ENCODE data around the gene KATNAL1.

Gene KATNAL1

GRCh38 chr13:30341815-30342570, 34.6 kb upstream of the KATNAL1 start:
- Histone ChIP-seq H3K4me1 (ENCODE audit: control insufficient read depth, insufficient read depth, low read length) (peaks cover 48% of the 10 kb centered on the region), H3K9me3 (replicated peaks; ENCODE audit: low read length) (no peaks in the 10 kb centered on the region), H3K27me3 (ENCODE audit: control insufficient read depth, insufficient read depth, low read length) (no peaks in the 10 kb centered on the region), H3K4me2 (ENCODE audit: low read length) (peak overlapping the region; percentile 55), H3K9ac (ENCODE audit: low read depth, low read length) (peak overlapping the region; percentile 16), H3K36me3 (ENCODE audit: insufficient read depth, low read length) (no peaks in the 10 kb centered on the region), H3K4me3 (ENCODE audit: low read length) (no peak overlapping the region)

DNA sequence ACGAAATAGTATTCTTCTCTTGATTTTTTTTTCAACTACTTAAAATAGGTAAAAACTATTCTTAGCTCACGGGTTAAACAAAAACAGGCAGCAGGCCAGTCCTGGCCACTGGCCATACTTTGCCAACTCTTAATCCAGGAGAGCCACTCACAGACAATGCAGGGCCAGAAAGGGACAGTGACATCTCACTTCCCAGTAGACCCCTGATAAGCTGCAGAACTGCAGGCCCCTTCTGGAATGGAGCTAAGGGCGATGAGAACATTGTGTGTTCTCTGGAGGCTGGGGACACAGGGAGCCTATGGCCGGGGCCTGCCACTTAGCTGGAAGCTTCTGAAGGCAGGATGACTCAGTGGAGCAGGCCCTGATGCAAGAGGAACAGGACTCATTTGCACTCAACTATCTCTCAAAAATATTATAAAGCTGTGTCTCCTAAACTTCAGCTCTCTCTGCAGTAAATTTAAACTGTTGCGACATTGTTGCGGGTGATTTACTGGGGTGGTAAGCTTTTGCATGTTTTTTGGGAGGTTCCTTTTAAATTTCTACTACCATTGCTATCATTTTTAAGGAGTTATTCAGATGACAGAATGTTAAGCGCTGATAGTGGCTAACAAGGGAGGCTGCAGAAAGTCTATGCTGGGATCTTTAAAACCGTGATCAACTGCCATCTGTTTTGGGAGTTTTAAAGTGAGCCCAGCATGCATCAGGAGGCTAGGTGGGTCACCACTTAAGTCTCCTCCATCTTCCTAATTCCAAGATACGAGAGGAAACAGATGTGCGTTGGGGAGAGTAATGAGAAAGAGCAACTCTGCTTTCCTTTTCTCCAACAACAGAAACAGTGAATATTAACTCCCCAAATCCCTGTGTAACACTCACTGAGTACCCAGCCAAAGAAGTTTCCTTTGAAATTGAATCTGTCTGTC, 33.2 kb upstream of the KATNAL1 start:
- H3K9me3 ChIP-seq (replicated peaks; ENCODE audit: low read length): no peaks in the 10 kb centered on the region
- no peaks in the 10 kb centered on the region for H3K36me3 ChIP-seq (ENCODE audit: insufficient read depth, low read length)
- no peaks in the 10 kb centered on the region for H3K27me3 ChIP-seq (ENCODE audit: control insufficient read depth, insufficient read depth, low read length)
- H3K4me3 ChIP-seq (ENCODE audit: low read length): peak overlapping the region; percentile 42
- peak overlapping the region; percentile 40 for H3K9ac ChIP-seq (ENCODE audit: low read depth, low read length)
- peak overlapping the region; percentile 70 for H3K4me2 ChIP-seq (ENCODE audit: low read length)
- peaks cover 48% of the 10 kb centered on the region for H3K4me1 ChIP-seq (ENCODE audit: control insufficient read depth, insufficient read depth, low read length)

DNA sequence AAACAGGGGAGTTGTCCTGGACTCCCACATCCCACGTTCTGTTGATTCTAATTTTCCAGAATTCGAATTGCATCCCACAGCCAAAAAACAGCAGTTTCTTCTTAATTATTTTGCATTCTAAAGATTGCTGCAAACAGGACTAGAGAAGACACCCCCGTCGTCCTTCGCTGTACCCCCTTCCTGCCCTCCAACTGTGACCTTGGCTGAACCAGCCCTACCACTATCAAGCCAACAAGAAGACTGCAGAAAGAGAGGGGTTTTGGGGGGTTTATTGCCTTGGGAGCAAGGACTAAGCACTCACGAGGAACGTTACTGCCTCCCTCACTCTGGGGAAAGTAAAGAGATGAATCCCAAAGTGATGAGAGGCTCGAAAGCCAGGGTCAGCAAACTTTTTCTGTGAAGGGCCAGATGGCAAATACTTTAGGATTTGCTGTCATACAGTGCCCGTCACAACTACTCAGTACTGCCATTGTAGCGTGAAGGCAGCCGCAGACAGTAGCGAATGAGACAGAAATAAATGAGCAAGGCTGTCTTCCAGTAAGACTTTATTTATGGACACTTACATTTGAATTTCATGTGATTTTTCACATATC, 32.5 kb upstream of the KATNAL1 start:
- H3K4me1 ChIP-seq (ENCODE audit: control insufficient read depth, insufficient read depth, low read length): peaks cover 48% of the 10 kb centered on the region
- peak overlapping the region; percentile 28 for H3K9ac ChIP-seq (ENCODE audit: low read depth, low read length)
- H3K4me2 ChIP-seq (ENCODE audit: low read length): peak overlapping the region; percentile 70
- H3K36me3 ChIP-seq (ENCODE audit: insufficient read depth, low read length): no peaks in the 10 kb centered on the region
- H3K27me3 ChIP-seq (ENCODE audit: control insufficient read depth, insufficient read depth, low read length): no peaks in the 10 kb centered on the region
- H3K4me3 ChIP-seq (ENCODE audit: low read length): no peak overlapping the region
- no peaks in the 10 kb centered on the region for H3K9me3 ChIP-seq (replicated peaks; ENCODE audit: low read length)

DNA sequence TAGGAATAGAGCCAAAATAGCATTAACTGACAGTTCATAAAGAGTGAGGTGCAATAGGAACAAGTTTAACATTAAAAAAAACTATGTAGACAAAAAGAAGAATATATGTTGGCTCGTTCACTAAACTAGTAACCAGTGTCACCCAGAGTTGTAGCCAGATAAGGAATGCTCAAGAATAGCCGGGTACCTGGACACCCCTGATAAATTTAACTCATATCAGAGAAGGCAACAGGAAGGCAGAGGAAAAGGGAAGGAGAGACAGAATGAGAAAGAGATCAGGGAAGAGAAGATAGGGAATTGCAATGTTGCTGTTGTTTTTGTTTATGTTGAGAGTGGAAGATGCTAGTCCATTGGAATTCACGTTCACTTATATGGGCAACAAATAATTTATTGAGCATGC, 31.6 kb upstream of the KATNAL1 start:
- H3K36me3 ChIP-seq (ENCODE audit: insufficient read depth, low read length): no peaks in the 10 kb centered on the region
- H3K27me3 ChIP-seq (ENCODE audit: control insufficient read depth, insufficient read depth, low read length): no peaks in the 10 kb centered on the region
- H3K9me3 ChIP-seq (replicated peaks; ENCODE audit: low read length): no peaks in the 10 kb centered on the region
- H3K4me2 ChIP-seq (ENCODE audit: low read length): no peak overlapping the region
- H3K4me3 ChIP-seq (ENCODE audit: low read length): no peak overlapping the region
- H3K9ac ChIP-seq (ENCODE audit: low read depth, low read length): no peak overlapping the region
- peaks cover 48% of the 10 kb centered on the region for H3K4me1 ChIP-seq (ENCODE audit: control insufficient read depth, insufficient read depth, low read length)

GRCh38 chr13:30338331-30338851, 31.0 kb upstream of the KATNAL1 start:
- Histone ChIP-seq H3K4me1 (ENCODE audit: control insufficient read depth, insufficient read depth, low read length) (peaks cover 48% of the 10 kb centered on the region), H3K4me2 (ENCODE audit: low read length) (peak overlapping the region; percentile 36), H3K27me3 (ENCODE audit: control insufficient read depth, insufficient read depth, low read length) (no peaks in the 10 kb centered on the region), H3K36me3 (ENCODE audit: insufficient read depth, low read length) (no peaks in the 10 kb centered on the region), H3K9me3 (replicated peaks; ENCODE audit: low read length) (no peaks in the 10 kb centered on the region), H3K4me3 (ENCODE audit: low read length) (no peak overlapping the region), H3K9ac (ENCODE audit: low read depth, low read length) (no peak overlapping the region)

DNA sequence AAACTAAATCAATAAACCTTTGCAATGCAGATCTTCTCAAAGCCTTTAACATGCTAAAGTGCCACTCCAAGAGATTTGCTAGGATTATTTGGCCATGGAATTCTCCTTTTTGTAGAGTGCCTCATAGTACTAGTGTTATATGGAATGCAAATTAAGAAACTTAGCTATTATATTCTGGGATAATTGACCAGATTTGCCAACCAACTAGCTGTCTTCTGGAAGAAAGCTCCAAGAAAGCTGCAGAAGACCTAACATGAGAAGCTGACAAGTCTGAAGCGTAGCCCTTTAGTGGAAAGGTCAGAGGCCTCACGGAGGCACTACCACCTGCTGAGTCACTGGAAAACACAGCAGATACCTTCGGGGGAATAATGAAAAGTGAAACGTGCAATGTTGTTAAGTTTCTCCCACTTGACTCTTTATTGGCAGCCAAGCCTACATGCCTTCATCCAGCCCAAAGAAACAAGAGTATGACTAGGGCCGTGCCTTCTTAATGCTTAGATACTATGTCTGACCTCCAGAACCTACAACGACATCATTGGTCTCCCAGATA, 29.8 kb upstream of the KATNAL1 start:
- H3K36me3 ChIP-seq (ENCODE audit: insufficient read depth, low read length): no peaks in the 10 kb centered on the region
- H3K4me3 ChIP-seq (ENCODE audit: low read length): no peak overlapping the region
- H3K27me3 ChIP-seq (ENCODE audit: control insufficient read depth, insufficient read depth, low read length): no peaks in the 10 kb centered on the region
- peaks cover 41% of the 10 kb centered on the region for H3K4me1 ChIP-seq (ENCODE audit: control insufficient read depth, insufficient read depth, low read length)
- H3K9me3 ChIP-seq (replicated peaks; ENCODE audit: low read length): no peaks in the 10 kb centered on the region
- H3K4me2 ChIP-seq (ENCODE audit: low read length): no peak overlapping the region
- H3K9ac ChIP-seq (ENCODE audit: low read depth, low read length): no peak overlapping the region

- H3K36me3 ChIP-seq (ENCODE audit: insufficient read depth, low read length): no peaks in the 10 kb centered on the region
- H3K9me3 ChIP-seq (replicated peaks; ENCODE audit: low read length): no peaks in the 10 kb centered on the region
- H3K27me3 ChIP-seq (ENCODE audit: control insufficient read depth, insufficient read depth, low read length): no peaks in the 10 kb centered on the region
- no peak overlapping the region for H3K4me3 ChIP-seq (ENCODE audit: low read length)
- peaks cover 20% of the 10 kb centered on the region for H3K4me1 ChIP-seq (ENCODE audit: control insufficient read depth, insufficient read depth, low read length)
- no peak overlapping the region for H3K9ac ChIP-seq (ENCODE audit: low read depth, low read length)
- no peak overlapping the region for H3K4me2 ChIP-seq (ENCODE audit: low read length)
Observed at GRCh38 chr13:30334663-30335386, 27.5 kb upstream of the KATNAL1 start.

GRCh38 chr13:30333616-30334015, 26.3 kb upstream of the KATNAL1 start:
- H3K4me1 ChIP-seq (ENCODE audit: control insufficient read depth, insufficient read depth, low read length): peaks cover 8% of the 10 kb centered on the region
- no peak overlapping the region for H3K4me2 ChIP-seq (ENCODE audit: low read length)
- H3K9ac ChIP-seq (ENCODE audit: low read depth, low read length): no peak overlapping the region
- no peaks in the 10 kb centered on the region for H3K9me3 ChIP-seq (replicated peaks; ENCODE audit: low read length)
- H3K36me3 ChIP-seq (ENCODE audit: insufficient read depth, low read length): no peaks in the 10 kb centered on the region
- no peaks in the 10 kb centered on the region for H3K27me3 ChIP-seq (ENCODE audit: control insufficient read depth, insufficient read depth, low read length)
- no peak overlapping the region for H3K4me3 ChIP-seq (ENCODE audit: low read length)

- Histone ChIP-seq H3K27me3 (ENCODE audit: control insufficient read depth, insufficient read depth, low read length) (no peaks in the 10 kb centered on the region), H3K4me2 (ENCODE audit: low read length) (no peak overlapping the region), H3K36me3 (ENCODE audit: insufficient read depth, low read length) (no peaks in the 10 kb centered on the region), H3K4me1 (ENCODE audit: control insufficient read depth, insufficient read depth, low read length) (no peaks in the 10 kb centered on the region), H3K9me3 (replicated peaks; ENCODE audit: low read length) (no peaks in the 10 kb centered on the region), H3K9ac (ENCODE audit: low read depth, low read length) (no peak overlapping the region), H3K4me3 (ENCODE audit: low read length) (no peak overlapping the region)
Observed at GRCh38 chr13:30332456-30333143, 25.2 kb upstream of the KATNAL1 start.

GRCh38 chr13:30331331-30331771, 24.0 kb upstream of the KATNAL1 start:
- Histone ChIP-seq H3K9ac (ENCODE audit: low read depth, low read length) (no peak overlapping the region), H3K27me3 (ENCODE audit: control insufficient read depth, insufficient read depth, low read length) (no peaks in the 10 kb centered on the region), H3K36me3 (ENCODE audit: insufficient read depth, low read length) (no peaks in the 10 kb centered on the region), H3K4me2 (ENCODE audit: low read length) (no peak overlapping the region), H3K4me3 (ENCODE audit: low read length) (no peak overlapping the region), H3K4me1 (ENCODE audit: control insufficient read depth, insufficient read depth, low read length) (no peaks in the 10 kb centered on the region), H3K9me3 (replicated peaks; ENCODE audit: low read length) (no peaks in the 10 kb centered on the region)

Measured in skeletal muscle satellite cell (primary cell).